HG03442 (cell line): ENCODE measurements around the gene UHRF1.

Experiments
- ATAC-seq: cut with Tn5 transposase; IDR thresholded peaks from one replicate; pipeline ENCODE4 v1.9.1; 2021; ENCODE audit warnings: mild to moderate bottlenecking, moderate library complexity; ENCODE audit not compliant: unreplicated experiment

The UHRF1 gene

DNA sequence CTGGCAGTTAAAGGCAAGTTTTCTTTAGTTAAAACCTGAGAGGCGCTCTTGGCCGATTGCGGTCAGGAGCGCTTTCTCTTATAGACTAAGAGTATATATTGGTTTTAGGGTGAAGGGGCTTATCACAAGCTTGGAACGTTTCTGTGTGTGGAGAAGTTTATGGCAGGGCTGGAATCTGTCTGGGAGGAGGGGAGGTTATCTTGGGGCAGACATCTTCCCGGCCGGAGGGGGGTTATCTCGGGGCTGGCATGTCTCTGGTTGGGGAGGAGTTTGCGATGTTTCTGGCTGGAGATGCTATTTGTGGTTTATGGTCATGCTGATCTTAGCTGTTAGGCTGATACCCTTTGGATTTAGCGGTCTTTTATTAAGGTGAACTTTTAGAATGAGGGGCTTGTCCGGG is 78.0 kb downstream of the UHRF1 start:
- no peak for ATAC-seq

- no peak for ATAC-seq
Measured at GRCh38 chr19:4987692-4988370, 78.5 kb downstream of the UHRF1 start.

DNA sequence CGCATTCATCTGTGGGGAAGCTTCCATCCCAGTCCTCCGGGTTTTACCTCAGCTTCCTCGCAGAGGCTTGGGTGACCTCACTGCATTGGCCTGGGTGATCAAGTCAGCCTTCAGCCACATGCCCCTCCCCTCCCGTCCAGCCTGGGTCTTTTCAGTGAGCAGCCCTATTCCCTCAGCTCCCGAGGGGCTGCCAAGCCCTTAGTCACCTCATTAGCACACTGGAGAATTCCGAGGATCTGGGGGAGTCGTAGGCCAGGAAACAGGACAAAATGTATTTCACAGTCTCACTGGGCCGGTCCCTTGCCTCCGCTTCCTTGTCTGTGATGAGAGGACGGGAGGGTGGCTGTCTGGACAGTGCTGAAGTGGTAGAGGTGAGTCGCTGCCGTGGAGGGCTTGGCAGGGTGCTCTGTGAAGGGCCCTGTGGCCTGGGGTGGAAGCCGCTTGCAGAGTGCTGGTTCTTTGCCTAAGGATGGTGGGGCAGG is 79.5 kb downstream of the UHRF1 start:
- no peak for ATAC-seq

DNA sequence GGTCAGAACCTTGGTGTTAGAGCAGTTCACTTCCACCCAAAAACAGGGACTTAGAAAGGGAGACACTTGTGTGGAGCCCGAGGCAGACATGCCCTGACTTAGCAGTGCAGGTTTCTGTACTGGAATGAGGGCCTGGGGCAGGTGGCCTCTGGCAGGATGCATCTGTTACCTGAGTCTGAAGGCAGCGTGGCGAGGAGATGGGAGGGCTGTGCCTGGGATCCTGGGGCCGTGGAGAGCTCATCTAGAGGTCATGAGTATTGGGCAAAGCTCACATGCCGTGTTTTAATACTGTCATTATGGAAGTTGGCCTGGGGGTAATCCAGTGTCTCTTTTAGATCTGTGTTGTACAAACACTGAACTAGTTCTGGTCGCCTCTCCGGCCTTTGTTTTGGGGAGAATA is 81.0 kb downstream of the UHRF1 start:
- no peak for ATAC-seq

DNA sequence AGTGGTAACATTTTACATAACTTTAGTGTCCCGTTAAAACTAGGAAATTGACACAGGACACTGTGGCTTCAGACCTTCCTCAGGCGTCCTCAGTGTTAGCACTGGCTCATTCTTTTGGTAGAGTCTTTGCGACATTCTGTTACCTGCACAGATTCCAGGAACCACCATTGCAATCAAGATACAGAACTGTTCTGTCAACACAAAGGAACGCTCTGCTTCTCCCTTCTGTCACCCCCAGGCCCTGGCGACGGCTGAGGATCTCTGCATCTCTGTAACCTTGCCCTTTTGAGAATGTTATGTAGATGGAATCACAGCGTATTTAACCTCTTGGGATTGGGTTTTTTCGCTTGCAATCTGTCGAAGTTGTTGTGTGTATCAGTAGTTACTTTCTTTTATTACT is 82.2 kb downstream of the UHRF1 start:
- ATAC-seq = no peak

GRCh38 chr19:4991996-4992698 is 82.8 kb downstream of the UHRF1 start:
- no peak for ATAC-seq

DNA sequence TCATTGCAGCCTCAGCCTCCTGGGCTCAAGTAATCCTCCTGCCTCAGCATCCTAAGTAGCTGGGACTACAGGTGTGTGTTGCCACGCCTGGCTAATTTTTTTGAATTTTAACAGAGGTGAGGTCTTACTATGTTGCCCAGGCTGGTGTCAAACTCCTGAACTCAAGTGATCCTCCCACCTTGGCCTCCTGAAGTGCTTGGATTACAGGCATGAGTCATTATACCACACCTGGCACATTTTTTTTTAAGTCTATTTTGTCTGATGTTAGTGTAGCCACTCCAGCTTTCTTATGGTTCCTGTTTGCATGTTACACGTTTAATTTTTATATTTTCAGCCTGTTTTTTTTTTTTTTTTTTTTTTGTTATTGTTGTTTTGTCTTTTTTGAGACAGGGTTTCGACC is 84.4 kb downstream of the UHRF1 start:
- ATAC-seq = no peak

- ATAC-seq = no peak
Measured at GRCh38 chr19:4996701-4997100, 87.4 kb downstream of the UHRF1 start.

DNA sequence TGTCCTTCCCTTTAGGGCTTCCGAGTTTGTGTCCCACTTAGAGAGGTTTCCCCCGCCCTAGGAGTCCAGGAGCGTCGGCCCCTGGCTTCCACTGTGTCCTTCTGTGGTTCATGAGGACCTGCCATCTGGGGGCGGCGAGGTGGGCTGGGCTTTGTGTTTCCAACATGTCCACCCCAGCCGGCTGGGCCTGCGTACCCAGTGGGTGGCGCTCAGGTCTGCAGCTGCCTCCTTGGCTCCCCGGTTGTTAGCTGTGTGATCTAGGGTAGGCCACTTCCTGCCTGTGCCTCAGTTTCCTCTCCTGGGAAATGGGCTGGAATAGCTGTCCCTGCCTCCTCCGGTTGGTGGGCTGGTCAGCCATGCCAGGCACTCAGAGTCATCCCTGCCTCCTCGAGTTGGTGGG is 88.0 kb downstream of the UHRF1 start:
- no peak for ATAC-seq

- no peak for ATAC-seq
Measured at GRCh38 chr19:5000120-5000611, 90.9 kb downstream of the UHRF1 start.

GRCh38 chr19:5001615-5002014 is 92.3 kb downstream of the UHRF1 start:
- no peak for ATAC-seq

DNA sequence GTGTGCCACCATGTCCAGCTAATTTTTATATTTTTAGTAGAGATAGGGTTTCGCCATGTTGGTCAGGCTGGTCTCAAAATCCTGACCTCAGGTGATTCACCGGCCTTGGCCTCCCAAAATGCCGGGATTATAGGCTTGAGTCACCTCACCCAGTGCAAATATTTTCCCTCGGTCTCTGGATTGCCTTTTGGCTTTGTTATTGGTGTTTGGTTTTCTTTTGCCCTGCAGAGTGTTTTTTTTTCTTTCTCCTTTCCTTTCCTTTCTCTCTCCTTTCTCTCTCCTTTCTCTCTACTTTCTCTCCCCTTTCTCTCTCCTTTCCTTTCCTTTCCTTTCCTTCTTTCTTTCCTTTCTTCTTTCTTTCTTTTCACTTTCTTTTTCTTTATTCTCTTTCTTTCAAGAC is 92.8 kb downstream of the UHRF1 start:
- no peak for ATAC-seq

GRCh38 chr19:5003781-5004180 is 94.5 kb downstream of the UHRF1 start:
- no peak for ATAC-seq

DNA sequence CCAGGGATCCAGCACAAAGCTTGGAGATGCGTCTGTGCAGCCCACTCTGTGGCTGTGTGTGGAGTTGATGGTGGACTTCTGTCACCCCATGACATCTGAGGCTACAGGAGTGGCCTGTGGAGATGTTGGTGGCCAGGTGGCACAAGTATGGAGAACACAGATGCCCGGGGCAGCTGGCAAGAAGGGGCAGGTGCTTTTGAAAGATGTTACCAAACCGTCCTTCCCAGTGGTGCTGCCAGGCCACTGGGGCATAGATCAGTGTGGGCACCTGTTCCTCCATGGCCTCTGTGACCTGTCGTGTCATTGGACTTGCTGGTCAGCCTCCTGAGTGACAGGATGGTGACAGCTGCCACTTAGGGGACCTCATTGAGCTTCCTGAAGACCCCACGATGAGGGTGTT is 95.8 kb downstream of the UHRF1 start:
- no peak for ATAC-seq

DNA sequence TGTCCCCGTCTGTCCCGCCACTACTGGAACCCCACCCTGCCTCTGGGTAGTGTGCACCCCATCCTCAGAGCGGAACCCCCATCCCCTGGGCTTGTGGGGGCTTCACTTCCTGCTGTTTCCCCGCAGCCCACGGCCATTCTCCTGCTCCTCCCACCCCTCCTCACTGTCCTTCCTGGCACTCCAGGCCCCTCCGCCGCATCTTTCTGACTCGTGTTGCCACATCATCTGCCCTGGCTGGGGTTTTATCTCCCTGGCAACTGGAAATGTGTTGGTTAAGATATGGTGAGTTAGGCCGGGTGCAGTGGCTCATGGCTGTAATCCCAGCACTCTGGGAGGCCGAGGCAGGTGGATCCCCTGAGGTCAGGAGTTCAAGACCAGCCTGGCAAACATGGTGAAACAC is 96.9 kb downstream of the UHRF1 start:
- ATAC-seq = no peak

GRCh38 chr19:5006821-5007220 is 97.5 kb downstream of the UHRF1 start:
- ATAC-seq = no peak
